HepG2 (cell line): ENCODE measurements around the gene ZNF605. TPM values are rescaled to one million over a fixed set of nuclear protein-coding genes. Genes with fewer than 3 reads are reported as not detected.

Source experiments
- CCDC6 ChIP-seq: sonication (generic); formaldehyde crosslinking; IDR thresholded peaks from 2 replicates; pipeline ENCODE4 v1.8.1; 2022; ENCODE audit warnings: mild to moderate bottlenecking, missing genetic modification reagents, moderate library complexity
- GPN1 ChIP-seq: sonication (generic); formaldehyde crosslinking; IDR thresholded peaks from 2 replicates; pipeline ENCODE4 v1.5.1; 2020; ENCODE audit warnings: missing genetic modification reagents, borderline replicate concordance
- GZF1 ChIP-seq: sonication (generic); formaldehyde crosslinking; IDR thresholded peaks from 2 replicates; pipeline ENCODE4 v1.5.1; 2020; ENCODE audit warnings: mild to moderate bottlenecking, missing genetic modification reagents
- HNRNPUL1 ChIP-seq: fragments of 200-400 bp; formaldehyde crosslinking; IDR thresholded peaks from 2 replicates; pipeline ENCODE4 v1.6.1; 2017; ENCODE audit warnings: low read depth, mild to moderate bottlenecking, low read length, moderate library complexity
- IRF2 ChIP-seq: IDR thresholded peaks from 2 replicates; pipeline ENCODE4 v1.6.1; 2018; ENCODE audit warnings: missing genetic modification reagents, missing compliant biosample characterization
- IRX3 ChIP-seq: sonication (generic); formaldehyde crosslinking; IDR thresholded peaks from 2 replicates; pipeline ENCODE4 v1.8.1; 2023; ENCODE audit warnings: mild to moderate bottlenecking, low read depth, missing genetic modification reagents, borderline replicate concordance
- ISL2 ChIP-seq: sonication (generic); formaldehyde crosslinking; IDR thresholded peaks from 2 replicates; pipeline ENCODE4 v1.5.0; 2020; ENCODE audit warnings: missing genetic modification reagents
- MED8 ChIP-seq: sonication (generic); formaldehyde crosslinking; IDR thresholded peaks from 2 replicates; pipeline ENCODE4 v1.8.1; 2023; ENCODE audit warnings: mild to moderate bottlenecking, missing genetic modification reagents; ENCODE audit not compliant: insufficient replicate concordance
- NONO ChIP-seq, 2 experiments: fragments of 450-650 bp in 1 of 2; sonication (generic) in 1 of 2; formaldehyde crosslinking in 1 of 2; IDR thresholded peaks in 1 of 2; conservative IDR thresholded peaks in 1 of 2; 2 replicates each; pipeline versions ENCODE4 v1.6.1 to v1.8.0; 2017 to 2022; ENCODE audit warnings: mild to moderate bottlenecking in 1 of 2, missing genetic modification reagents in 1 of 2, moderate library complexity in 1 of 2
- PTBP1 ChIP-seq: fragments of 200-400 bp; formaldehyde crosslinking; IDR thresholded peaks from 2 replicates; pipeline ENCODE4 v1.6.1; 2018; ENCODE audit warnings: low read length, low read depth; ENCODE audit not compliant: poor library complexity, severe bottlenecking
- REL ChIP-seq: sonication (generic); formaldehyde crosslinking; conservative IDR thresholded peaks from 2 replicates; pipeline ENCODE4 v1.8.0; 2022; ENCODE audit warnings: mild to moderate bottlenecking, missing genetic modification reagents, moderate library complexity
- SMAD9 ChIP-seq: sonication (generic); formaldehyde crosslinking; IDR thresholded peaks from 2 replicates; pipeline ENCODE4 v1.5.1; 2020; ENCODE audit warnings: mild to moderate bottlenecking, missing genetic modification reagents
- SP1 ChIP-seq, 2 experiments: fragments of 450-650 bp in 1 of 2; sonication (generic) in 1 of 2; formaldehyde crosslinking in 1 of 2; IDR thresholded peaks; 2 replicates each; pipeline versions ENCODE4 v1.4.0 to v1.6.1; 2016 to 2020; ENCODE audit warnings: missing genetic modification reagents in 1 of 2
- TGIF2 ChIP-seq: IDR thresholded peaks from 2 replicates; pipeline ENCODE4 v1.6.1; 2016; ENCODE audit warnings: control low read depth, missing compliant biosample characterization
- ZBTB8A ChIP-seq: sonication (generic); formaldehyde crosslinking; IDR thresholded peaks from 2 replicates; pipeline ENCODE4 v1.4.0; 2020; ENCODE audit warnings: mild to moderate bottlenecking, low read depth, missing genetic modification reagents, borderline replicate concordance
- ZFP41 ChIP-seq: sonication (generic); formaldehyde crosslinking; IDR thresholded peaks from 2 replicates; pipeline ENCODE4 v1.4.0; 2020; ENCODE audit warnings: mild to moderate bottlenecking, missing genetic modification reagents, borderline replicate concordance
- ZNF10 ChIP-seq: sonication (generic); formaldehyde crosslinking; IDR thresholded peaks from 2 replicates; pipeline ENCODE4 v1.4.0; 2020; ENCODE audit warnings: mild to moderate bottlenecking, low read depth, missing genetic modification reagents, borderline replicate concordance
- ZNF34 ChIP-seq: sonication (generic); formaldehyde crosslinking; IDR thresholded peaks from 2 replicates; pipeline ENCODE4 v1.4.0; 2020; ENCODE audit warnings: mild to moderate bottlenecking, missing genetic modification reagents, borderline replicate concordance
- ZNF549 ChIP-seq: sonication (generic); formaldehyde crosslinking; IDR thresholded peaks from 2 replicates; pipeline ENCODE4 v1.5.0; 2020; ENCODE audit warnings: missing genetic modification reagents
- ZNF775 ChIP-seq: sonication (generic); formaldehyde crosslinking; IDR thresholded peaks from 2 replicates; pipeline ENCODE4 v1.4.0; 2020; ENCODE audit warnings: missing genetic modification reagents, mild to moderate bottlenecking, moderate library complexity, borderline replicate concordance
- polyA plus RNA-seq, 8 experiments: library from polyadenylated mRNA; depleted of rRNA in 3 of 8; stranded (reverse) in 7 of 8; unstranded in 1 of 8; fragments of >200 nt; fragmentation: Illumina TruSeq in 4 of 8; extraction: Trizol in 4 of 8; gene quantifications; 2 replicates each; pipeline versions ENCODE4 v1.2.1 to v1.2.3, GENCODE V29; 2011 to 2016; ENCODE audit warnings: low read depth in 4 of 8, missing spikeins in 1 of 8, mixed read lengths in 1 of 8; ENCODE audit not compliant: insufficient read depth in 1 of 8
- total RNA-seq, 5 experiments: library from RNA; depleted of rRNA; stranded (reverse); fragments of >200 nt; fragmentation: Illumina TruSeq; extraction: Trizol; gene quantifications; 2 replicates each; pipeline ENCODE4 v1.2.3, GENCODE V29; 2016; ENCODE audit warnings: low read depth in 1 of 5
- TF ChIP-seq, protein P1 (sequence below): sonication (generic); formaldehyde crosslinking; IDR thresholded peaks from 2 replicates; pipeline ENCODE4 v1.8.1; 2022; ENCODE audit warnings: mild to moderate bottlenecking, missing genetic modification reagents
- TF ChIP-seq, protein P2 (sequence below): sonication (generic); formaldehyde crosslinking; IDR thresholded peaks from 2 replicates; pipeline ENCODE4 v1.8.1; 2023; ENCODE audit warnings: mild to moderate bottlenecking, moderate library complexity, missing genetic modification reagents
- TF ChIP-seq, protein P3 (sequence below): IDR thresholded peaks from 2 replicates; pipeline ENCODE4 v1.6.1; 2016; ENCODE audit warnings: control low read depth
- TF ChIP-seq, protein P4 (sequence below): fragments of 450-650 bp; IDR thresholded peaks from 2 replicates; pipeline ENCODE4 v1.6.1; 2016

Gene ZNF605
- total and polyA plus RNA-seq, 2 of the 13 experiments (the other 11 are each of a cell fraction or from before 2014, with no cell fraction given): 6.7 to 6.8 TPM

DNA sequence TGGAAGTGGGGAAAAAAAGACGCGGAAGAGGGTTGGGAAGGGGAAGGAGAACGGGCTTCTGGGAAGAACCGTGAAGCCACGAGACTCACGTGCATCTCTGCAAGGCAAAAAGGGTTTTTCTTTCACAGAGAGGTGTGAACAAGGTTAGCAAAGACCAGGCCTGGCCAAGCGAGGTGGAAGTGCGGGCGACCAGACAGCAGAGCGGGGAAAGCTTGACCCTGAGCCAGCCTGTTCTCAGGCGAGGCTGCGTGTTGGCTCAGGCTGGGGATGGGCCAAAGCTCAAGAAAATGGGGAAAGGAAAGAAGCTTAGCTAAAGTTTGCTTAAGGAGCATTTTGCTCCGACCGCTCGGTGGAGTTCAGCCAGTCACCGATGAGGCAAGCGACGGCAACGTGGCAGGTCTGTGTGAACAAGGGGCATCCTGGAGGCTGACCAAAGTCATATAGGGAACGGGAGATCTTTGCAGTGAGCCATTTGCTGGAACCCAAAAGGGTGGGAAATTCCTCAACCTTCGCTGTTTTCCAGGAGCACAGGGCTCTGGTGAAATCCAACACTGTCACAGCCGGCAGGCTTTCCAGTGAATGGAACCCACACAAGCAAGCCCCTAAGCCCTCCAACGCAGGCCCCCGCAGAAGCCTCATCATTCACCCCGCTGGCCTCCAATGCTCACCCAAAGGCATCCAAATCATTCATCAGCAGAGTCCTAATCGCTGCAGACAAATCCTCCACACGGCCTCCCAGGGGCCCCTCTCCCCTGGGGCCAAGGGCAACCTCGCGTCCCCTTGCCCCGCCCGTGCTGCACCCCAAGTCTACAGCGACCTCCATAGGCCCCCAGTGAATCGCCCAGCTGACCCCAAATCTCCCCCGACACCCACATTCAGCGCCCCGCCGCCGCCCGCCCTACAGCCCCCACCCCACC, 754 bp downstream of the ZNF605 start (continued):
- TF ChIP-seq MED8 (CRISPR knock-in tag) (no peak), ZBTB8A (CRISPR knock-in tag) (no peak), SMAD9 (no peak), ISL2 (CRISPR knock-in tag) (no peak), PTBP1 (no peak), GZF1 (CRISPR knock-in tag) (no peak), IRX3 (CRISPR knock-in tag) (0 out of 2 replicates have a peak, but pooled peaks have one; percentile 24), ZNF775 (CRISPR knock-in tag) (no peak), IRF2 (no peak), ZNF549 (CRISPR knock-in tag) (no peak), CCDC6 (CRISPR knock-in tag) (no peak), ZNF34 (CRISPR knock-in tag) (no peak), HNRNPUL1 (no peak), NONO (IDR thresholded peaks at IDR 0.05) (no peak), NONO (CRISPR knock-in tag; conservative IDR thresholded peaks at IDR 0.05) (no peak), ZNF10 (no peak), ZFP41 (CRISPR knock-in tag) (no peak), TGIF2 (CRISPR knock-in tag) (no peak), GPN1 (CRISPR knock-in tag) (no peak), SP1 (IDR thresholded peaks at IDR 0.05) (no peak), SP1 (CRISPR knock-in tag; IDR thresholded peaks at IDR 0.05) (no peak), REL (CRISPR knock-in tag) (no peak)
- TF ChIP-seq, protein P1, sequence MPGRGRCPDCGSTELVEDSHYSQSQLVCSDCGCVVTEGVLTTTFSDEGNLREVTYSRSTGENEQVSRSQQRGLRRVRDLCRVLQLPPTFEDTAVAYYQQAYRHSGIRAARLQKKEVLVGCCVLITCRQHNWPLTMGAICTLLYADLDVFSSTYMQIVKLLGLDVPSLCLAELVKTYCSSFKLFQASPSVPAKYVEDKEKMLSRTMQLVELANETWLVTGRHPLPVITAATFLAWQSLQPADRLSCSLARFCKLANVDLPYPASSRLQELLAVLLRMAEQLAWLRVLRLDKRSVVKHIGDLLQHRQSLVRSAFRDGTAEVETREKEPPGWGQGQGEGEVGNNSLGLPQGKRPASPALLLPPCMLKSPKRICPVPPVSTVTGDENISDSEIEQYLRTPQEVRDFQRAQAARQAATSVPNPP (CRISPR knock-in tag): no peak
- TF ChIP-seq, protein P2, sequence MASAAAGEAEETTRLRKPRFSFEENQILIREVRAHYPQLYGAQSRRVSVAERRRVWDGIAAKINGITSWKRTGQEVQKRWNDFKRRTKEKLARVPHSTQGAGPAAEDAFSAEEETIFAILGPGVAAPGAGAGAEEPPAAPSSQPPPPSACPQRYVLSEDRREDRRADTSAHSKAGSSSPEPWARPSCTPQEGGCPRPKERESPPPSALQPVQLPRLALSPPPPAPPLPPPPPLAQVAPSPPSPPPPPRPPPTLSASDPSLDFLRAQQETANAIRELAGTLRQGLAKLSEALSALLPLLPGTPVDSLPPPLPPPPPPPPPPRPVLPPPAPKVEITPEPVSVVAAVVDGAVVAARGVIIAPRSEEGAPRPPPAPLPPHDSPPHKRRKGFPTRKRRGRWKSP (CRISPR knock-in tag): no peak
- TF ChIP-seq, protein P3, sequence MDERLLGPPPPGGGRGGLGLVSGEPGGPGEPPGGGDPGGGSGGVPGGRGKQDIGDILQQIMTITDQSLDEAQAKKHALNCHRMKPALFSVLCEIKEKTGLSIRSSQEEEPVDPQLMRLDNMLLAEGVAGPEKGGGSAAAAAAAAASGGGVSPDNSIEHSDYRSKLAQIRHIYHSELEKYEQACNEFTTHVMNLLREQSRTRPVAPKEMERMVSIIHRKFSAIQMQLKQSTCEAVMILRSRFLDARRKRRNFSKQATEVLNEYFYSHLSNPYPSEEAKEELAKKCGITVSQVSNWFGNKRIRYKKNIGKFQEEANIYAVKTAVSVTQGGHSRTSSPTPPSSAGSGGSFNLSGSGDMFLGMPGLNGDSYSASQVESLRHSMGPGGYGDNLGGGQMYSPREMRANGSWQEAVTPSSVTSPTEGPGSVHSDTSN (CRISPR knock-in tag): no peak
- TF ChIP-seq, protein P4, sequence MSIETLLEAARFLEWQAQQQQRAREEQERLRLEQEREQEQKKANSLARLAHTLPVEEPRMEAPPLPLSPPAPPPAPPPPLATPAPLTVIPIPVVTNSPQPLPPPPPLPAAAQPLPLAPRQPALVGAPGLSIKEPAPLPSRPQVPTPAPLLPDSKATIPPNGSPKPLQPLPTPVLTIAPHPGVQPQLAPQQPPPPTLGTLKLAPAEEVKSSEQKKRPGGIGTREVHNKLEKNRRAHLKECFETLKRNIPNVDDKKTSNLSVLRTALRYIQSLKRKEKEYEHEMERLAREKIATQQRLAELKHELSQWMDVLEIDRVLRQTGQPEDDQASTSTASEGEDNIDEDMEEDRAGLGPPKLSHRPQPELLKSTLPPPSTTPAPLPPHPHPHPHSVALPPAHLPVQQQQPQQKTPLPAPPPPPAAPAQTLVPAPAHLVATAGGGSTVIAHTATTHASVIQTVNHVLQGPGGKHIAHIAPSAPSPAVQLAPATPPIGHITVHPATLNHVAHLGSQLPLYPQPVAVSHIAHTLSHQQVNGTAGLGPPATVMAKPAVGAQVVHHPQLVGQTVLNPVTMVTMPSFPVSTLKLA: no peak
